GM15510 (cell line): ENCODE measurements around the gene LIMS1.

ENCODE experiments used
- POLR2A ChIP-seq: IDR thresholded peaks from 3 replicates; pipeline ENCODE4 v1.6.1; 2011; ENCODE audit warnings: borderline replicate concordance; ENCODE audit not compliant: insufficient read length; ENCODE audit errors: extremely low read depth

Gene LIMS1, protein sequence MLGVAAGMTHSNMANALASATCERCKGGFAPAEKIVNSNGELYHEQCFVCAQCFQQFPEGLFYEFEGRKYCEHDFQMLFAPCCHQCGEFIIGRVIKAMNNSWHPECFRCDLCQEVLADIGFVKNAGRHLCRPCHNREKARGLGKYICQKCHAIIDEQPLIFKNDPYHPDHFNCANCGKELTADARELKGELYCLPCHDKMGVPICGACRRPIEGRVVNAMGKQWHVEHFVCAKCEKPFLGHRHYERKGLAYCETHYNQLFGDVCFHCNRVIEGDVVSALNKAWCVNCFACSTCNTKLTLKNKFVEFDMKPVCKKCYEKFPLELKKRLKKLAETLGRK

DNA sequence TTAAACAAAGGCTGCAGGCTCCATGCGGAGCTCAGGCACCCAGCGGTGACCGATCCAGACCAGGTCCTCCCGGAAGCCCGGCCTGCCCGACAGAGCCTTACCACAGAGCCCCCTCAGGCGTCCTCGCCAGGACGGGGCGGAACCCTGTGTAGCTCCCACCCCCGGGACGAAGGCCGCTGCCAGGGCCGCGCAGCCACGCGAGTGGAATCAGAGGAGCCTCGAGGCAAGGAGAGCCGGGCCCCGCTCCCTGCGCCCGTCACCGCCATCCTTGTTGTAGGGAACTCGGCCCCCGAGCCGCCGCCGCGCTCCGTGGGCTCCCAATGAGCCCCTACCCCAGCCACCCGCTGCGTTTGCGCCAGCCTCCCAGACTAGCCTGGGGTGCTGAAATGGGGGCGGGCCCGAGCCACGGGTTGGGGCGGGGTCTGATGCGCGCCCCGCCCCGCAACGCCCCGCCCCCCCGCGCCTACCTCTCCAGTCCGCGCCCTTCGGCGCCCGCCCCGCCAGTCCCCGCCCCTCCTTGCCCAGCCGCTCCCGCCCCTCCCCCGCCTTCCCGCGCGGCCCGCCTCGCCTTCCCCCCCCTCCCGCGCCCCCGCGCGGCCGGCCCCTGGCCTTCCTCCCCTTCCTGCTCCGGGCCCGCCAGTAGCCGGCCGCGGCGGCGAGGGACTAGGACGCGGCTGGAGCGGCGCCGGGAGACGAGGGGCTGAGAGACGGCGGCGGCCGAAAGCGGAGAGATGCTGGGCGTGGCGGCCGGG is at the start of gene LIMS1:
Gene LIMS1, plus strand, starts transcription at position 639 of the 752 bp plus-strand sequence. Its CDS starts 93 bp downstream, at position 732.
- peak; percentile 88 for TF ChIP-seq POLR2A

GRCh38 chr2:108485253-108485652 is 49.0 kb upstream of the LIMS1 start:
- no peak for TF ChIP-seq POLR2A

DNA sequence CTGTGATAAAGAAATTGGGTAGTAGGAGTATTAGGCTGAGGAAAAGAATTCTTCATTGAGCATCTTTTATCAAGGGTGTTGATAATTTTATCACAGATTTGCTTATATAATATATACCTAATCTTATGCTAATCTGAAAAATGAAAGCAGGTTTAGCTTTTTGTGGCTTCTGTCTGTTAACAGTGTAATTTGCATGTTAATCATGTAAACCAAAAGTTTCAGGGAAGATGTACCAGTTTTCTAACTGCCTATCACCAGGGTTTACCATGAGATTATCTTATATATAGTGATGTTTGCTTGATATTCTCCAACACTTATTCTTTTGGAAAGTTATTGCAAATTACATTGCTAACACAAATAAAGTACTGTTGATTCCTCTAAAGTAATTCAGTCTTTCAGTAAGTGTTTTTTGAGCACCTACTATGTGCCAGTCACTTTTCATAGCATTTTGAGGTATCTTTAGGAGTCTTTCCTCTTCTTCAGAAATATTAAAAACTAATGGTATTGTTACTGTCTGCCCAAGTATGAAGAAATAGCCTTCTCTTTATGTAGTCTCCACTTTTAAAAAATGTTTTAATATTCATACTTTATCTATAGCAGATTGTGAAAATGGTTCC is 43.7 kb upstream of the LIMS1 start:
- no peak for TF ChIP-seq POLR2A

DNA sequence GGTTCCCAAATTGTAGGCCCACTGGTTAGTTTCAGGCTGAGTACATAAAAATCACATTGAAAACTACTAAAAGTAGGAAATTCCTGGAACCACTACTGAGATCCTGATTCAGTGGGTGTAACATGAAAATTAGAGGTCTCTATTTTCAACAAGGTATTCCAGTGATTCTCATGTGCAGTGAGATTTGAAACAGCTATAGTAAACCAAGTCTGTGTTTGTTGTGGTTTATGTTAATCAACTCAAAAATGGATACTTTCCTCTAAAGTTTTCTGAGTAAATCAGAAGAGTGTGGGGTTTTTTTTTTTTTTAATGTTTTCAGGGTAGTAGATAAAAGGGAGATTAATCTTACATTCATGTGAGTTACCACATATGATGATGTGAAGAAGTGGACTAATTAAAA is 42.4 kb upstream of the LIMS1 start:
- TF ChIP-seq POLR2A, result no peak

DNA sequence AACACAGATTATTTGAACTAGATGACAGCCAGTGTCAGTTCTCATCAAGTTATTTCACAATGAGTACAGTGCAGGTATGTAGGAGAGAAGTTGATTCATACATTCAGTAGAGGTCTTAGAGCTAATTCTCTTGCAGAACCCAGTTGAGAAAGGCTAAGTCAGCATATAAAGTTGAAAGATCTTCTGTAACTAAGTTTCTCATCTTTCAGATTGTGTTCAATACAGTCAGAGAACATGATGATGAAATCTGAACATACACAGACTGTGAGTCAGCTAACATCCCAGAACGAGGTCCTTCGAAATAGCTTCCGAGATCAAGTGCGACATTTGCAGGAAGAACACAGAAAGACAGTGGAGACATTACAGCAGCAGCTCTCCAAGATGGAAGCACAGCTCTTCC is 41.9 kb upstream of the LIMS1 start:
- no peak for TF ChIP-seq POLR2A

- no peak for TF ChIP-seq POLR2A
Measured at GRCh38 chr2:108531674-108532055, 2.6 kb upstream of the LIMS1 start.

DNA sequence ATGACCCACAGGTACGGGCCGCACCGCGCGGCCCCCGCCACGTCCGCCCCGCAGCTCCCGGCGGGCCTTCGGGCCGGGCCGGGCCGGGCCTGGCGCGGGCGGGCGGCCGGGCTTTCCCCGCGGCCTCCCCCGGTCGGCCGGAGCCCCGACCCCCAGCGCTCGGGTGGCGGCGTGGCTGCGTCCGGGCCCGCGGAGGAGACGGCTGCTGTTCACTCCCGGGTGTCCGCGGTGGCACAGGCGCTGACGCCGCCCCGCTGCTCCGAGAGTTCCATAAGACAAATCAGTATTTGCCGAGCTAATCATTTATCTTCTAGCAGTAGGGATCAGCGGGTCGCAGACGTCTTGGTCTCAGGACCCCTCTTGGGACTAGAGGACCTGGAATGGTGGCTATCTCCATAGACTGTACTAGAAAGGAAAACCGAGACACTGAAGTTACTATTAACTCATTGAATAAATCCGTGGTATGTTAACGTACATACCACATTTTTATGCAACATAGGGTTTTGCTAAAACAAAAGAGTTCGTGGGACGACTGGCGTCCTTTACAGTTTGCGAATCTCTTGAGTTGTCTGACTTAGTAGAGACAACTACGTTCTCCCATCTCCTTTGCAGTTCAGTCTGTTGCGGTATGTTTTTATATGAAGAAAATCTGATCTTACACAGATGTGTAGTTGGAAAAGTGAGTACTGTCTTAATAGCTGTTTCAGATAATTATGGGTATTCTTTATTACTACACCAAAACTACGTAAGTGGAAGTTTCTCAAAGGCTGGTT is 500 bp downstream of the LIMS1 start:
- TF ChIP-seq POLR2A, result no peak

DNA sequence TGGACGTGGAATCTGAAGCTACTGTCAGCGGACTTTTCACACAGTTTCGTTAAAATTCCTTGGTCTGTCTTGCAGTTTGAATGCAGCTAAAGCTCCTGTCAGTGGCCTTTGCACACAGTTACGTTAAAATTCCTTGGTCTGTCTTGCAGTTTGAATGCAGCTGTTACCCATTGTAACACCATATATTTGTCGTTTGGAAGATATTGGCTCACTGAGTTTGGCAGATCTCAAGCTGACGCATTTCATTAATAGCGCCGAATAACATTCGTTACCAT is 1.0 kb downstream of the LIMS1 start:
- no peak for TF ChIP-seq POLR2A

GRCh38 chr2:108536133-108536780 is 2.0 kb downstream of the LIMS1 start:
- no peak for TF ChIP-seq POLR2A

DNA sequence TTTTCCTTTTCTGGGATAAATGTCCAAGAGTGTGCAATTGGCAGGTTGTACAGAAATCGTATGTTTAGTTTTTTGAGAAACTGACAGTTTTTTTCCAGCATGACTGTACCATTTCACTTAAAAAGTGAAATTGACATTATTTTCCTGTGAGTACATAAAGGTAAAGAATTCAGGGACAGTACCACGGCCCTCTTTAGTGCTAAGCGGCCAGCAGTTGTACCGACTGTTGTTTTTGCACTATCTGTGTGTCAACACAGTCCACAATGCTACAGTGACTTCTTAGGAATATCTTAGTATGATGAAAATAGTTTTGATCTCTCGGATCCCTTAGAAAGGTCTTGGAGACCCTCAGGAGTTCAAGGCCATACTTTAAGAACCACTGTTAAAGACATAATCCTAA is 2.6 kb downstream of the LIMS1 start:
- no peak for TF ChIP-seq POLR2A

GRCh38 chr2:108538000-108538625 is 3.8 kb downstream of the LIMS1 start:
- TF ChIP-seq POLR2A, result no peak

DNA sequence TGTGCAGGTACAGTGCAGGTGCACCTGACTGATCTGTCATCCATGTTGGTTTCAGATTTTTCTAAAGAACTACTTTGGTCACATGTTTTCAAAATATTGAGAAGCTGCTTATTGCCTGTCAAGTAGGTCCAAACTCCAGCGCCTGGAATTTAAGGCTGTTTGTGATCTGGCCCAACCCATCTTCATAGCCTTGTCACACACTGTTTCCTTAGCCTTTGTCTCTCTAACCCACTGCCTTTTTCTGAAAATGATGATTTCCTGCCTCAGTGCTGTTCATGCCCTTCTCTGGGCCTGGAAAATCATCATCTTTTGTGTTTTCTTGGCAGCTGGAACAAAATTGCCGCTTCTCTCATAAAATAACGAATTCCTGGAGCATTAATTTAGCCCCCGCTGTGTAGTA is 7.2 kb downstream of the LIMS1 start:
- no peak for TF ChIP-seq POLR2A

GRCh38 chr2:108542071-108542470 is 7.8 kb downstream of the LIMS1 start:
- TF ChIP-seq POLR2A, result no peak

DNA sequence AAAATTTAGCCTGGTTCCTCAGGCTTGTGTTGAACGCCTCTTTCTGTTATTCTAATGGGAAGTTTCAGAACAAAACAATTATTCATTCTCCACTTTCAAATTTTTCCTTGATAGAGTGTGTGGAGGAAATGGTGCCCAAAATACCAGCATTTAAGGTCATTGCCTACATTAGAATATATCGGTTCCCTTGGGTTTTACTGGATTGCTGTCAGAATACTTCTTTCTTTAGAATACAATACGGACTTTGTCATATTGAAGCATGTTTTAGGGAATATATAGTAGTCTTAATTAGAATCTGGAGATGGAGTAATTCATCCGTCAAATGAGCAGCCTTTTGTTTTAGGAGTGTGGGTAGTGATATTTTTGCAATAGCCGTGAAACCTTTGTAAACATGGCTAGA is 13.3 kb downstream of the LIMS1 start:
- no peak for TF ChIP-seq POLR2A
